Neuronal stem cell (in vitro differentiated cells): ENCODE results near the gene ZSWIM6.

Experiments used
- DNase-seq: peaks from one replicate; pipeline ENCODE4 v3.0.0-alpha.2; 2013; ENCODE audit warnings: low spot score
- H2AFZ ChIP-seq: one replicate; pipeline ENCODE4 v1.6.1; 2013; ENCODE audit warnings: mild to moderate bottlenecking, low read length, inconsistent platforms
- H2AK5ac ChIP-seq: 2 replicates; pipeline ENCODE4 v1.6.1; 2013; ENCODE audit warnings: low read depth, mild to moderate bottlenecking, inconsistent platforms, low read length, moderate library complexity, mixed read lengths
- H2BK120ac ChIP-seq: 2 replicates; pipeline ENCODE4 v1.6.1; 2013; ENCODE audit warnings: low read depth, mild to moderate bottlenecking, inconsistent platforms, low read length, moderate library complexity, mixed read lengths
- H2BK12ac ChIP-seq: one replicate; pipeline ENCODE4 v1.6.1; 2013; ENCODE audit warnings: low read length, inconsistent platforms
- H2BK15ac ChIP-seq: 2 replicates; pipeline ENCODE4 v1.6.1; 2013; ENCODE audit warnings: mild to moderate bottlenecking, low read length, inconsistent platforms, mixed read lengths
- H2BK5ac ChIP-seq: one replicate; pipeline ENCODE4 v1.6.1; 2013; ENCODE audit warnings: inconsistent platforms, mild to moderate bottlenecking, low read length, moderate library complexity
- H3K14ac ChIP-seq: one replicate; pipeline ENCODE4 v1.6.1; 2013; ENCODE audit warnings: low read length, inconsistent platforms
- H3K18ac ChIP-seq: 2 replicates; pipeline ENCODE4 v1.6.1; 2013; ENCODE audit warnings: low read length, inconsistent platforms
- H3K23ac ChIP-seq: 2 replicates; pipeline ENCODE4 v1.6.1; 2013; ENCODE audit warnings: low read depth, mild to moderate bottlenecking, mixed read lengths, low read length, inconsistent platforms; ENCODE audit not compliant: poor library complexity
- H3K27ac ChIP-seq: replicated peaks from 3 replicates; pipeline ENCODE4 v1.5.1; 2013; ENCODE audit warnings: low read length, inconsistent platforms
- H3K27me3 ChIP-seq, 3 experiments: 2 replicates each; pipeline ENCODE4 v1.6.1; 2013; ENCODE audit warnings: low read length in 3 of 3, mild to moderate bottlenecking in 2 of 3, inconsistent platforms in 1 of 3, low read depth in 1 of 3, mixed read lengths in 1 of 3, moderate library complexity in 1 of 3; ENCODE audit not compliant: control insufficient read depth in 3 of 3, insufficient read depth in 3 of 3
- H3K36me3 ChIP-seq, 2 donors: replicated peaks in 1 of 2; 2 replicates each; pipeline ENCODE4 v1.6.1; 2013; ENCODE audit warnings: low read length in 2 of 2; ENCODE audit not compliant: control insufficient read depth in 2 of 2, insufficient read depth in 2 of 2
- H3K4ac ChIP-seq: 2 replicates; pipeline ENCODE4 v1.6.1; 2013; ENCODE audit warnings: inconsistent platforms, mild to moderate bottlenecking, low read length, moderate library complexity
- H3K4me1 ChIP-seq, 2 donors: 1 replicate in 1 of 2; 2 replicates in 1 of 2; pipeline ENCODE4 v1.6.1; 2013; ENCODE audit warnings: low read length in 2 of 2, low read depth in 1 of 2; ENCODE audit not compliant: control insufficient read depth in 2 of 2, insufficient read depth in 1 of 2
- H3K4me2 ChIP-seq: one replicate; pipeline ENCODE4 v1.6.1; 2013; ENCODE audit warnings: mild to moderate bottlenecking, low read length, inconsistent platforms; ENCODE audit not compliant: insufficient read depth, poor library complexity, severe bottlenecking
- H3K4me3 ChIP-seq, 2 donors: 2 replicates each; pipeline ENCODE4 v1.5.1; 2013; ENCODE audit warnings: low read length in 2 of 2, mild to moderate bottlenecking in 2 of 2, inconsistent platforms in 1 of 2, moderate library complexity in 1 of 2
- H3K79me1 ChIP-seq: one replicate; pipeline ENCODE4 v1.6.1; 2013; ENCODE audit warnings: low read depth, mild to moderate bottlenecking, inconsistent platforms, low read length, moderate library complexity
- H3K9ac ChIP-seq: one replicate; pipeline ENCODE4 v1.6.1; 2013; ENCODE audit warnings: mild to moderate bottlenecking, low read depth, low read length, inconsistent platforms; ENCODE audit not compliant: poor library complexity
- H3K9me3 ChIP-seq, 2 donors: replicated peaks in 1 of 2; 2 replicates each; pipeline versions ENCODE3 to v1.6.1; 2013; ENCODE audit warnings: low read length in 2 of 2, mild to moderate bottlenecking in 2 of 2, inconsistent platforms in 1 of 2, low read depth in 1 of 2, mixed read lengths in 1 of 2, moderate library complexity in 1 of 2; ENCODE audit not compliant: control insufficient read depth in 2 of 2, insufficient read depth in 1 of 2
- H4K8ac ChIP-seq: one replicate; pipeline ENCODE4 v1.6.1; 2013; ENCODE audit warnings: low read depth, mild to moderate bottlenecking, inconsistent platforms, low read length, moderate library complexity
- H4K91ac ChIP-seq: one replicate; pipeline ENCODE4 v1.6.1; 2013; ENCODE audit warnings: low read length, low read depth, mild to moderate bottlenecking, inconsistent platforms; ENCODE audit not compliant: poor library complexity
- WGBS, 2 donors: extraction: QIAGEN DNeasy Blood & Tissue Kit; methylation state at CpG; one replicate each; pipeline ENCODE4 v1.1.7; 2013; ENCODE audit warnings: missing lambda C conversion rate in 2 of 2, mixed read lengths in 1 of 2; ENCODE audit not compliant: insufficient read length in 2 of 2, insufficient replicate concordance in 1 of 2; ENCODE audit errors: extremely low coverage in 2 of 2; 5-methylcytosine and 5-hydroxymethylcytosine counted together

Gene ZSWIM6

GRCh38 chr5:61339764-61340163 lies 7.7 kb downstream of the ZSWIM6 start:
- peaks cover 2% of the 10 kb centered on the region for H3K79me1 ChIP-seq
- no peak overlapping the region for H2BK120ac ChIP-seq
- no peak overlapping the region for H3K18ac ChIP-seq
- H3K4me2 ChIP-seq, result no peak overlapping the region
- H3K4me3 ChIP-seq, result no peak overlapping the region
- H3K14ac ChIP-seq, result no peak overlapping the region
- H2AK5ac ChIP-seq, result no peak overlapping the region
- WGBS, 2 donors, result no CpG with 5 or more reads among the region's 2 CpGs
- no peak overlapping the region for H3K9ac ChIP-seq
- no peak overlapping the region for H2AFZ ChIP-seq
- H3K4me1 ChIP-seq, result peaks cover 4 to 10% of the 10 kb centered on the region in 2 donors
- H2BK12ac ChIP-seq, result no peak overlapping the region
- no peak overlapping the region for H3K23ac ChIP-seq
- peaks cover 0 to 44% of the 10 kb centered on the region in 2 donors for H3K9me3 ChIP-seq
- no peak overlapping the region for H3K4ac ChIP-seq
- no peak overlapping the region for H4K8ac ChIP-seq
- no peaks in the 10 kb centered on the region for H3K27me3 ChIP-seq
- H4K91ac ChIP-seq, result no peak overlapping the region
- no peak for DNase-seq
- H2BK5ac ChIP-seq, result no peak overlapping the region
- H2BK15ac ChIP-seq, result no peak overlapping the region
- H3K36me3 ChIP-seq, result peaks cover 0 to 79% of the 10 kb centered on the region in 2 donors
- no peak overlapping the region for H3K27ac ChIP-seq

- no peak overlapping the region for H2AK5ac ChIP-seq
- H3K9me3 ChIP-seq, result peaks cover 0 to 51% of the 10 kb centered on the region in 2 donors
- H2AFZ ChIP-seq, result no peak overlapping the region
- no peak overlapping the region for H3K4me3 ChIP-seq
- H3K18ac ChIP-seq, result no peak overlapping the region
- H3K27ac ChIP-seq, result no peak overlapping the region
- no peak overlapping the region for H3K9ac ChIP-seq
- no peak overlapping the region for H2BK15ac ChIP-seq
- H2BK12ac ChIP-seq, result no peak overlapping the region
- no peak overlapping the region for H3K4me2 ChIP-seq
- H3K36me3 ChIP-seq, result peaks cover 0 to 71% of the 10 kb centered on the region in 2 donors
- H2BK120ac ChIP-seq, result no peak overlapping the region
- no peak overlapping the region for H3K4ac ChIP-seq
- no peaks in the 10 kb centered on the region for H3K27me3 ChIP-seq
- no peak for DNase-seq
- WGBS, 2 donors, result 100% methylated on average over 1 of the region's 3 CpGs; no CpG with 5 or more reads in 1 of the 2 donors
- peaks cover 2% of the 10 kb centered on the region for H3K79me1 ChIP-seq
- no peak overlapping the region for H2BK5ac ChIP-seq
- peaks cover 0 to under 1% of the 10 kb centered on the region in 2 donors for H3K4me1 ChIP-seq
- no peak overlapping the region for H4K91ac ChIP-seq
- no peak overlapping the region for H4K8ac ChIP-seq
- no peak overlapping the region for H3K23ac ChIP-seq
- H3K14ac ChIP-seq, result no peak overlapping the region
Measured at GRCh38 chr5:61340775-61341361, 8.8 kb downstream of the ZSWIM6 start.

GRCh38 chr5:61342071-61342501 lies 10.0 kb downstream of the ZSWIM6 start:
- no peak overlapping the region for H3K18ac ChIP-seq
- no peaks in the 10 kb centered on the region for H3K4me1 ChIP-seq
- no peak overlapping the region for H2BK12ac ChIP-seq
- H2BK15ac ChIP-seq, result no peak overlapping the region
- H3K14ac ChIP-seq, result no peak overlapping the region
- no peak overlapping the region for H4K8ac ChIP-seq
- no peak overlapping the region for H2BK5ac ChIP-seq
- peaks cover 0 to 45% of the 10 kb centered on the region in 2 donors for H3K9me3 ChIP-seq
- H3K4me3 ChIP-seq, result no peak overlapping the region
- WGBS, 2 donors, result no CpG with 5 or more reads among the region's 4 CpGs
- no peak overlapping the region for H3K23ac ChIP-seq
- peaks cover under 1% of the 10 kb centered on the region for H3K79me1 ChIP-seq
- no peak for DNase-seq
- H2AFZ ChIP-seq, result no peak overlapping the region
- H3K27ac ChIP-seq, result no peak overlapping the region
- no peak overlapping the region for H3K4ac ChIP-seq
- no peaks in the 10 kb centered on the region for H3K27me3 ChIP-seq
- H2BK120ac ChIP-seq, result no peak overlapping the region
- no peak overlapping the region for H3K4me2 ChIP-seq
- H3K36me3 ChIP-seq, result peaks cover 0 to 62% of the 10 kb centered on the region in 2 donors
- no peak overlapping the region for H3K9ac ChIP-seq
- H2AK5ac ChIP-seq, result no peak overlapping the region
- no peak overlapping the region for H4K91ac ChIP-seq

- Histone ChIP-seq H2AFZ (no peak overlapping the region), H3K23ac (no peak overlapping the region), H3K9ac (no peak overlapping the region), H2BK15ac (no peak overlapping the region), H3K27ac (no peak overlapping the region), H3K14ac (no peak overlapping the region), H2AK5ac (no peak overlapping the region), H2BK12ac (no peak overlapping the region), H3K4me3 (no peak overlapping the region), H3K18ac (no peak overlapping the region), H3K4ac (no peak overlapping the region), H2BK5ac (no peak overlapping the region), H3K36me3 (peaks cover 0 to 46% of the 10 kb centered on the region in 2 donors), H4K91ac (no peak overlapping the region), H2BK120ac (no peak overlapping the region), H3K79me1 (peaks cover 1% of the 10 kb centered on the region), H3K27me3 (no peaks in the 10 kb centered on the region), H3K4me1 (no peaks in the 10 kb centered on the region), H3K4me2 (no peak overlapping the region), H3K9me3 (peaks cover 0 to 43% of the 10 kb centered on the region in 2 donors), H4K8ac (no peak overlapping the region)
- no CpG with 5 or more reads among the region's 6 CpGs for WGBS, 2 donors
- DNase-seq, result no peak
Measured at GRCh38 chr5:61344187-61344944, 12.3 kb downstream of the ZSWIM6 start.
